Left ventricle myocardium inferior (tissue), 1 donor: ENCODE results near the gene MPPED2. TPM values are rescaled to one million over a fixed set of nuclear protein-coding genes. Genes with fewer than 3 reads are reported as not detected.

Source experiments
- DNase-seq: peaks from one replicate; pipeline ENCODE4 v3.0.0-alpha.2; 2020
- H3K27ac ChIP-seq: fragments of 200-600 bp; replicated peaks from 2 replicates; pipeline ENCODE4 v1.8.0; 2021
- H3K27me3 ChIP-seq: fragments of 200-600 bp; 2 replicates; pipeline ENCODE4 v1.8.0; 2021; ENCODE audit warnings: low read depth
- H3K36me3 ChIP-seq: fragments of 200-600 bp; 2 replicates; pipeline ENCODE4 v1.8.0; 2021
- H3K4me1 ChIP-seq: fragments of 200-600 bp; 2 replicates; pipeline ENCODE4 v1.8.0; 2021
- H3K4me3 ChIP-seq: fragments of 200-600 bp; 2 replicates; pipeline ENCODE4 v1.8.0; 2021; ENCODE audit warnings: mild to moderate bottlenecking, moderate library complexity
- H3K9me3 ChIP-seq: fragments of 200-600 bp; replicated peaks from 2 replicates; pipeline ENCODE4 v1.8.0; 2021
- intact Hi-C: fragments of 100-400 bp; cut with micrococcal nuclease; formaldehyde crosslinking; loops from one replicate; pipeline ENCODE4 v1.11.0; 2022
- total RNA-seq: library from RNA; stranded (reverse); fragmentation: NEBNext Ultra II Directional; extraction: Animal tissue kit (Norgen Biotek cat#: 25700); gene quantifications from one replicate; pipeline ENCODE4 v1.2.1, GENCODE V29; 2021
- TF ChIP-seq, protein P1 (sequence below): fragments of 200-600 bp; IDR thresholded peaks from 2 replicates; pipeline ENCODE4 v1.8.0; 2021; ENCODE audit warnings: antibody characterized with exemption, mild to moderate bottlenecking, borderline replicate concordance
- donor health status: DM: no; HTN: yes; CAD: no; lungs with severe emphysema.

MPPED2 gene
- total RNA-seq, 1 donor from 2014 or later, result 10.8 TPM

DNA sequence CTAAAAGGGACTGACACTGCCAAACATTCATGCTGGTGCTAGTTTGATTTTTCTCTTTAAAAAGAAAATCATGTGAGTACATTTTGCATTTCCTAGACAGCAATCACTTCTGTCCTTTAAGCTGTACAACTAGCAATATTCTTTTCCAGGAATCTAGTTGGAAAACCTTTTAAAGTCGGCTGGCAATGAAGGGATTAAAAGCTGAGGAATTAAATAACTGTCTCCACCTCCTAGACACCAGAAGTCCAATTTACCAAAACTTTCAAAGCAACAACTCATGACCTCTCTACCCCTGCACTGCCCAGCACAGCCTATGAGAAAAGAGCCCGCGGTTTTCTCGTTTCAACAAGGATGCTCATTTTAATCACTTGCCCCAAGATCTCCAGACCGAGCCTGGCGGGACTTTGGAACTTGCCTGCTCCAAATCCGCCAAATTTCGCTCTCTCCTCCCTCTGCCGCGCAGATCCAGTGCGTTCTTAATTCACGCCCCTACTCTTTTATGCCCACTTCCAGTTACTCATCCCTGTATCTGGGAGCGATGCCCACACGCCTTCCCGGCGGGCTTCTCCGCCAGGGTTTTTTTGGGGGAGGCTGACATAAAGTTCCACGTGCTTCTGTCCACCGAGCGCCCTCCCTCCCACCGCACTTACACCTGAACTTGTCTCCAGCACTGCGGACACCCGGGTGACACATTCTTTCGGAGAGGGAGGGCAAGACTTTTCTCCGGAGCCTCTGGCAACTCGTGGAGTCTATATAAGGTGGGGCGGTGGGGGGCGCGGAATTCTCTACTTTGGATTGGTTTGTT is 2.5 kb downstream of the MPPED2 start:
- intact Hi-C loops, result no loop called here

DNA sequence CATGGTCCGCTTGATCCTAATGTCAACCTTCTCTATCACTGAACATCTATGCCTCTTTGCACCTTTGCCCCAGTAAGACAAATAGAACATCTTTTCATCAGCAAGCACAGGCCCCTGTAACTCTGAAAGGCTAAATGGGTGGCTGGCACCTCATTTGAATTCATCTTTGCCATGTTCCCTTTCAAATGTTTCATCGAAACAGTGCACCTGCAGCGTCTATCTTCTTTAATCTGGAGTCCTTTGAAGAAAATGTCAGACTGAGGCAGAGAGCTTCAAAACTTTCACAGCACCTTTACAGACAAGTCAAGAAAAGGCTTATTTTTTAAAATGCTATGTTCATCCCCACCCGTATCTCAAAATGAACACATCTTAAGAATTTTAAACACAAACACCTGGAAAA is 3.4 kb downstream of the MPPED2 start:
- H3K4me3 ChIP-seq, result no peak overlapping the region
- TF ChIP-seq, protein P1, sequence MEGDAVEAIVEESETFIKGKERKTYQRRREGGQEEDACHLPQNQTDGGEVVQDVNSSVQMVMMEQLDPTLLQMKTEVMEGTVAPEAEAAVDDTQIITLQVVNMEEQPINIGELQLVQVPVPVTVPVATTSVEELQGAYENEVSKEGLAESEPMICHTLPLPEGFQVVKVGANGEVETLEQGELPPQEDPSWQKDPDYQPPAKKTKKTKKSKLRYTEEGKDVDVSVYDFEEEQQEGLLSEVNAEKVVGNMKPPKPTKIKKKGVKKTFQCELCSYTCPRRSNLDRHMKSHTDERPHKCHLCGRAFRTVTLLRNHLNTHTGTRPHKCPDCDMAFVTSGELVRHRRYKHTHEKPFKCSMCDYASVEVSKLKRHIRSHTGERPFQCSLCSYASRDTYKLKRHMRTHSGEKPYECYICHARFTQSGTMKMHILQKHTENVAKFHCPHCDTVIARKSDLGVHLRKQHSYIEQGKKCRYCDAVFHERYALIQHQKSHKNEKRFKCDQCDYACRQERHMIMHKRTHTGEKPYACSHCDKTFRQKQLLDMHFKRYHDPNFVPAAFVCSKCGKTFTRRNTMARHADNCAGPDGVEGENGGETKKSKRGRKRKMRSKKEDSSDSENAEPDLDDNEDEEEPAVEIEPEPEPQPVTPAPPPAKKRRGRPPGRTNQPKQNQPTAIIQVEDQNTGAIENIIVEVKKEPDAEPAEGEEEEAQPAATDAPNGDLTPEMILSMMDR, result no peak
- peaks cover 22% of the 10 kb centered on the region for H3K36me3 ChIP-seq
- H3K27me3 ChIP-seq, result no peaks in the 10 kb centered on the region
- no peaks in the 10 kb centered on the region for H3K9me3 ChIP-seq
- no peak for DNase-seq
- intact Hi-C loops, result no loop called here
- H3K4me1 ChIP-seq, result peaks cover 39% of the 10 kb centered on the region
- H3K27ac ChIP-seq, result no peak overlapping the region

More for the DNA sequence above, 2.5 kb downstream of the MPPED2 start:
- TF ChIP-seq, protein P1, result no peak
- Histone ChIP-seq H3K27ac (no peak overlapping the region), H3K4me3 (peak overlapping the region; percentile 96), H3K4me1 (peaks cover 39% of the 10 kb centered on the region), H3K9me3 (no peaks in the 10 kb centered on the region), H3K27me3 (no peaks in the 10 kb centered on the region), H3K36me3 (peaks cover 16% of the 10 kb centered on the region)
- DNase-seq, result peak; percentile 20

DNA sequence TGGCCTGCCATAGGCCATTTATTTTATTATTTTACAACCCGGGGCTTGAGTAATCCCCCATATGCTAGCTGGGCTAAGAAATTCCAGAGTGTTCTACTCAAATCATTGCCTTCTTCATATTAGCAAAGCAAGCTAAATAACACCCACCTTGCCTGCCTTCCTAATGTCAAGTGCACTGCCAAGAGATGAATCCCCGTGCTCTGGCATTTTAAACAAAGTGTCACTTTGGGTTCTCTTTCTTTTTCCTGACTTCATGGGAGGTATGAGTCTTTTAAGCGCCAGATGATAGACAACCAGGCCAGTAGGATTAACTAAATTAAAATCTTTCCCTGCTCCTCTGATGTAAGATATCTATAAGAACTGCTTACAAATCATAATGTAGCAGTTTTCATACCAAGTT is 4.5 kb downstream of the MPPED2 start:
- Histone ChIP-seq H3K9me3 (no peaks in the 10 kb centered on the region), H3K4me3 (no peak overlapping the region), H3K4me1 (peaks cover 33% of the 10 kb centered on the region), H3K27me3 (no peaks in the 10 kb centered on the region), H3K36me3 (peaks cover 22% of the 10 kb centered on the region), H3K27ac (no peak overlapping the region)
- TF ChIP-seq, protein P1, result no peak
- DNase-seq, result no peak
- intact Hi-C loops, result no loop called here

DNA sequence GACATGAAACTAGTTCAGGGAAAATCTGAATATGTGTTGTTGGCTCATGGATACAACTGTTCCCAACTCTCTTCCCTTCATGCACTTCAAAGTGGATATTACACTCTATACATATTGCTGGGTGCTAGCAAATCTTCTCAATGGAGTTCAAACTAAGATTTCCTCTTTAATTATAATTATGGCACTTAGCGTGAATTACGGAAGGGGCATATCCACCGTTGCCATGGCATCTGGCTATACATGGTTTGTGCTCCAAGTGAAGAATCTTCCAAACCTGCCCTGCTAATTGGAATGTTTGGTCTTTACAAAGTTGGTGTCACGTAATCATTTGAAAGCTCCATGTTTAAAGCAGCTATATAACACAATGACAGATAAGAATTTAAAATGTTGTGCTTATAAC is 5.6 kb downstream of the MPPED2 start:
- H3K4me1 ChIP-seq, result peaks cover 22% of the 10 kb centered on the region
- peaks cover 22% of the 10 kb centered on the region for H3K36me3 ChIP-seq
- intact Hi-C loops, result no loop called here
- no peak overlapping the region for H3K27ac ChIP-seq
- H3K9me3 ChIP-seq, result no peaks in the 10 kb centered on the region
- no peaks in the 10 kb centered on the region for H3K27me3 ChIP-seq
- TF ChIP-seq, protein P1, result no peak
- no peak for DNase-seq
- no peak overlapping the region for H3K4me3 ChIP-seq

DNA sequence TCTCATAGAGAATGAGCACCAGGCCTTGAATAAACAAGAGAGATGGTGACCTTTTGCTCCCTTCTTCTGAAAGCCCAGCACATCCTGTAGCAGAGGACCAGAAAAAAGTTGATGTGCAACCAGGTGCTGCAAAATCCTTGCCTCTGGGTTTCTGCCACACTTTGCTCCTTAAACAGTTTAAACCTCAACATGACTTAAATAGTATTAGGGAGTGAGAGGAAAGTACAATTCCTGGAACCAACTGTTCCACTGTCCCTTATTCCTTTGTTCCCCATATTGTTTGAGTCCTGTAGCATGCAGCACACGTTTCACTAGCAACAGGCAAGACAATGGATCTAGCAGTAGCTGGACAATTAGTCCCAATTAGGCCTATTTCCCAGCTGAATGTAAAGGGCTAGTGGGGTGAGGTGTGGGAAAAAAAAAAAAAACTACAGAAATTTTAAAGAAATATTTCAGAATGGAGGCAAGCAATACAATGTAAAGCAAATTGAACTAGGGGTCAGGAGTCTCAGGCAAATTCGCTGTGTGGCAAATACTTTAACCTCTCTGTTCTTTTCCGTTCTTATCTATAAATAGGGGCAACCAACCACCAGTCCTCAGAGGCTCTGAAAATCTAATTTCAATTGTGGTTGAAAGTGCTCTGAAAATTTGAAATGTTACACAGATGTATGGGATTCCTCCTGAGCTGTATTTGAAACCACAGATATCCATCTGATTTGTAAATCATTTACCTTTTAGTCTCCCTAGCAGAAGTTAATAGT is 6.6 kb downstream of the MPPED2 start:
- TF ChIP-seq, protein P1, result no peak
- no peak for DNase-seq
- Histone ChIP-seq H3K9me3 (no peaks in the 10 kb centered on the region), H3K36me3 (peaks cover 22% of the 10 kb centered on the region), H3K27me3 (no peaks in the 10 kb centered on the region), H3K4me3 (no peak overlapping the region), H3K27ac (no peak overlapping the region), H3K4me1 (peaks cover 12% of the 10 kb centered on the region)
- intact Hi-C loops, result no loop called here
